Sigmoid colon (tissue), 7 donors: ENCODE measurements around the gene AP5Z1. TPM values are rescaled to one million over a fixed set of nuclear protein-coding genes. Genes with fewer than 3 reads are reported as not detected.
A peak's percentile ranks its signal among the peaks of the same experiment; 100 is the strongest.

Experiments
- DNase-seq: peaks from one replicate; pipeline ENCODE4 v3.0.0-alpha.2; 2019
- H3K27ac ChIP-seq, 4 donors: fragments of 200-600 bp; sonication (generic); one replicate each; pipeline ENCODE4 v1.5.1; 2016 to 2019; ENCODE audit warnings: mild to moderate bottlenecking in 1 of 4
- H3K27me3 ChIP-seq, 3 donors: fragments of 200-600 bp; sonication (generic); one replicate each; pipeline ENCODE4 v1.5.1; 2019; ENCODE audit warnings: mild to moderate bottlenecking in 1 of 3
- H3K36me3 ChIP-seq, 4 donors: fragments of 200-600 bp; sonication (generic); one replicate each; pipeline ENCODE4 v1.5.1; 2016 to 2019
- H3K4me1 ChIP-seq, 4 donors: fragments of 200-600 bp; sonication (generic); one replicate each; pipeline ENCODE4 v1.5.1; 2017 to 2019
- H3K4me3 ChIP-seq, 4 donors: fragments of 200-600 bp; sonication (generic); one replicate each; pipeline ENCODE4 v1.5.1; 2017 to 2019; ENCODE audit warnings: mild to moderate bottlenecking in 2 of 4, moderate library complexity in 1 of 4
- H3K9me3 ChIP-seq, 4 donors: fragments of 200-600 bp in 3 of 4; sonication (generic) in 3 of 4; one replicate each; pipeline versions ENCODE4 v1.5.1 to v1.6.1; 2013 to 2019
- EP300 ChIP-seq, 4 donors: sonication (generic); formaldehyde crosslinking; IDR thresholded peaks; one replicate each; pipeline ENCODE4 v1.6.1; 2017; ENCODE audit warnings: antibody characterized with exemption in 4 of 4
- POLR2A ChIP-seq, 2 donors: fragments of 450-650 bp; IDR thresholded peaks; one replicate each; pipeline ENCODE4 v1.6.1; 2016; ENCODE audit warnings: antibody characterized with exemption in 2 of 2, mild to moderate bottlenecking in 2 of 2, moderate library complexity in 2 of 2
- POLR2AphosphoS5 ChIP-seq, 4 donors: sonication (generic); formaldehyde crosslinking; IDR thresholded peaks; one replicate each; pipeline ENCODE4 v1.6.1; 2017; ENCODE audit warnings: antibody characterized with exemption in 4 of 4
- WGBS, 2 donors: extraction: QIAGEN DNeasy Blood & Tissue Kit; methylation state at CpG; one replicate each; pipeline ENCODE4 v1.1.7; 2013; 5-methylcytosine and 5-hydroxymethylcytosine counted together
- intact Hi-C: fragments of 100-400 bp; cut with DNase I; formaldehyde crosslinking; loops from one replicate; pipeline ENCODE4 v1.15.1; 2023
- polyA plus RNA-seq, 3 donors: library from polyadenylated mRNA; stranded (reverse); fragments of 200-250 nt; gene quantifications; one replicate each; pipeline ENCODE4 v1.2.3, GENCODE V29; 2013
- total RNA-seq, 4 donors: library from RNA; depleted of rRNA; stranded (reverse); fragments of >200 nt; gene quantifications; one replicate each; pipeline ENCODE4 v1.1.0, GENCODE V29; 2016
- TF ChIP-seq, protein P1 (sequence below), 4 experiments: fragments of 450-650 bp in 3 of 4; fragments of 200-600 bp in 1 of 4; IDR thresholded peaks; one replicate each; pipeline ENCODE4 v1.5.1; 2016 to 2019; ENCODE audit warnings: antibody characterized with exemption in 4 of 4, mild to moderate bottlenecking in 3 of 4, moderate library complexity in 2 of 4
- donor health status: healthy with polysubstance abuse.
- donor health status: Bipolar disorder and iron deficiency.
- donor health status: healthy.

The AP5Z1 gene
- total and polyA plus RNA-seq, 7 donors = 16.8 to 66.0 (median 20.3) TPM

DNA sequence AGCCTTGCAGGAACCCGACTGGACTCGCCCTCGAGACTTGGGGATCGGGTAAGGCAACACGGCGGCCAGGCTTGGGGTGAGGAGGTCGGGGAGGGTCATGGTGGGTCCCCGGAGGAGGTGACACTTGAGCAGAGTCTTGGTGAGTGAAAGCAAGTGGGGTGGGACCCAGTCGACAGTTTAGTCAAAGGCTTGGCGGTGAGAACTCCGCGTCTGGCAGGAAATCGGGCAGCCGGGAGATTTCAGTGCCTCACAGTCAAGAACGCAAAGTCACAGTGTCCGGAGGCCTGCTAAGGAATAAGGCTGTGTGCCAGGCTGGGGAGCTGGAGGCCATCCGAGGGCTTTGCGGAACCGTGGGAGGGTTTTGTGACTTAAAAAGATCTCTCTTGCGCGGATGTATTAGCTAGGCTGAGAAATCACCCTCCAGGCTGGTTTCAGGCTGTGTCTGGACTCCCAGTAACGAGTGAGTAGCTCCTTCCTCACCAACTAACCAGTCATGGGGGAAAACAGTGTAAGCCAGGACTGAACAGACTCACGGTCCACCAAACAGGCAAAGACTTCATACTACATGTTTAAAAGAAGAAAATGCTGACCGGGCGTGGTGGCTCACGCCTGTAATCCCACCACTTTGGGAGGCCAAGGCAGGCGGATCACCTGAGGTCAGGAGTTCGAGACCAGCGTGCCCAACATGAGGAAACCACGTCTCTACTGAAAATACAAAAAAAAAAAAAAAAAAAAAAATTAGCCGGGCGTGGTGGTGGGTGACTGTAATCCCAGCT is 613 bp downstream of the AP5Z1 start:
- Histone ChIP-seq H3K4me3 (peak overlapping the region; percentile 81 to 98 (median 88)), H3K27ac (peak overlapping the region; percentile 92 to 99 (median 94)), H3K36me3 (peaks cover 0 to 10% (median 5%) of the 10 kb centered on the region in 4 donors), H3K9me3 (no peaks in the 10 kb centered on the region), H3K4me1 (peaks cover 0 to 50% (median 45%) of the 10 kb centered on the region in 4 donors), H3K27me3 (no peaks in the 10 kb centered on the region)
- 10 to 21% methylated on average over 32 of the region's 32 CpGs for WGBS, 2 donors
- intact Hi-C loops = no loop called here
- no peak for TF ChIP-seq POLR2A (IDR thresholded peaks at IDR 0.05)
- no peak for TF ChIP-seq POLR2AphosphoS5 (IDR thresholded peaks at IDR 0.05)
- TF ChIP-seq EP300 (IDR thresholded peaks at IDR 0.05) = no peak
- TF ChIP-seq, protein P1, sequence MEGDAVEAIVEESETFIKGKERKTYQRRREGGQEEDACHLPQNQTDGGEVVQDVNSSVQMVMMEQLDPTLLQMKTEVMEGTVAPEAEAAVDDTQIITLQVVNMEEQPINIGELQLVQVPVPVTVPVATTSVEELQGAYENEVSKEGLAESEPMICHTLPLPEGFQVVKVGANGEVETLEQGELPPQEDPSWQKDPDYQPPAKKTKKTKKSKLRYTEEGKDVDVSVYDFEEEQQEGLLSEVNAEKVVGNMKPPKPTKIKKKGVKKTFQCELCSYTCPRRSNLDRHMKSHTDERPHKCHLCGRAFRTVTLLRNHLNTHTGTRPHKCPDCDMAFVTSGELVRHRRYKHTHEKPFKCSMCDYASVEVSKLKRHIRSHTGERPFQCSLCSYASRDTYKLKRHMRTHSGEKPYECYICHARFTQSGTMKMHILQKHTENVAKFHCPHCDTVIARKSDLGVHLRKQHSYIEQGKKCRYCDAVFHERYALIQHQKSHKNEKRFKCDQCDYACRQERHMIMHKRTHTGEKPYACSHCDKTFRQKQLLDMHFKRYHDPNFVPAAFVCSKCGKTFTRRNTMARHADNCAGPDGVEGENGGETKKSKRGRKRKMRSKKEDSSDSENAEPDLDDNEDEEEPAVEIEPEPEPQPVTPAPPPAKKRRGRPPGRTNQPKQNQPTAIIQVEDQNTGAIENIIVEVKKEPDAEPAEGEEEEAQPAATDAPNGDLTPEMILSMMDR (IDR thresholded peaks at IDR 0.05) = no peak
- DNase-seq = no peak

DNA sequence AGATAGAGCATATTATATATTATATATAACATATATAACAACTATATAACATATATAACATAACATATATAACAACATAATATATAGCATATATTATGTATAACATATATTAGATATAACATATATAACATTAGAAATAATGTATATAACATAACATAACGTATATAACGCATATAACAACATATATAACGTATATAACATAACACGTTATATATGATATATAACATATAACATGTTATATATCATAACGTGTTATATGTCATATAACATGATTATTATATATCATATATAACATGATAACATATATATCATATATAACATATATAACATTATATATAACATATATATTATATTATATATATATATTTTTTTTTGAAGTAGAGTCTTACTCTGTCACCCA is 3.7 kb downstream of the AP5Z1 start:
- DNase-seq = no peak
- WGBS, 2 donors = 93 to 94% methylated on average over 5 of the region's 5 CpGs

GRCh38 chr7:4781366-4782069 is 6.1 kb downstream of the AP5Z1 start:
- TF ChIP-seq EP300 (IDR thresholded peaks at IDR 0.05) (no peak), POLR2A (IDR thresholded peaks at IDR 0.05) (no peak), POLR2AphosphoS5 (IDR thresholded peaks at IDR 0.05) (no peak)
- TF ChIP-seq, protein P1 (IDR thresholded peaks at IDR 0.05) = no peak
- Histone ChIP-seq H3K36me3 (peaks cover 20 to 59% (median 46%) of the 10 kb centered on the region in 4 donors), H3K27me3 (no peaks in the 10 kb centered on the region), H3K27ac (no peak overlapping the region), H3K4me3 (no peak overlapping the region), H3K9me3 (no peaks in the 10 kb centered on the region), H3K4me1 (peaks cover 0 to 20% (median 16%) of the 10 kb centered on the region in 4 donors)
- no peak for DNase-seq
- 96 to 97% methylated on average over 27 of the region's 27 CpGs for WGBS, 2 donors
- intact Hi-C loops = no loop called here

More for the DNA sequence above, 3.7 kb downstream of the AP5Z1 start:
- H3K27me3 ChIP-seq = no peaks in the 10 kb centered on the region
- no peaks in the 10 kb centered on the region for H3K9me3 ChIP-seq
- H3K4me1 ChIP-seq = peaks cover 0 to 32% (median 29%) of the 10 kb centered on the region in 4 donors
- H3K4me3 ChIP-seq = no peak overlapping the region
- intact Hi-C loops = no loop called here
- no peak overlapping the region for H3K27ac ChIP-seq
- peaks cover 20 to 35% (median 27%) of the 10 kb centered on the region in 4 donors for H3K36me3 ChIP-seq
- no peak for TF ChIP-seq POLR2A (IDR thresholded peaks at IDR 0.05)
- no peak for TF ChIP-seq POLR2AphosphoS5 (IDR thresholded peaks at IDR 0.05)
- no peak for TF ChIP-seq EP300 (IDR thresholded peaks at IDR 0.05)
- TF ChIP-seq, protein P1 (IDR thresholded peaks at IDR 0.05) = no peak

DNA sequence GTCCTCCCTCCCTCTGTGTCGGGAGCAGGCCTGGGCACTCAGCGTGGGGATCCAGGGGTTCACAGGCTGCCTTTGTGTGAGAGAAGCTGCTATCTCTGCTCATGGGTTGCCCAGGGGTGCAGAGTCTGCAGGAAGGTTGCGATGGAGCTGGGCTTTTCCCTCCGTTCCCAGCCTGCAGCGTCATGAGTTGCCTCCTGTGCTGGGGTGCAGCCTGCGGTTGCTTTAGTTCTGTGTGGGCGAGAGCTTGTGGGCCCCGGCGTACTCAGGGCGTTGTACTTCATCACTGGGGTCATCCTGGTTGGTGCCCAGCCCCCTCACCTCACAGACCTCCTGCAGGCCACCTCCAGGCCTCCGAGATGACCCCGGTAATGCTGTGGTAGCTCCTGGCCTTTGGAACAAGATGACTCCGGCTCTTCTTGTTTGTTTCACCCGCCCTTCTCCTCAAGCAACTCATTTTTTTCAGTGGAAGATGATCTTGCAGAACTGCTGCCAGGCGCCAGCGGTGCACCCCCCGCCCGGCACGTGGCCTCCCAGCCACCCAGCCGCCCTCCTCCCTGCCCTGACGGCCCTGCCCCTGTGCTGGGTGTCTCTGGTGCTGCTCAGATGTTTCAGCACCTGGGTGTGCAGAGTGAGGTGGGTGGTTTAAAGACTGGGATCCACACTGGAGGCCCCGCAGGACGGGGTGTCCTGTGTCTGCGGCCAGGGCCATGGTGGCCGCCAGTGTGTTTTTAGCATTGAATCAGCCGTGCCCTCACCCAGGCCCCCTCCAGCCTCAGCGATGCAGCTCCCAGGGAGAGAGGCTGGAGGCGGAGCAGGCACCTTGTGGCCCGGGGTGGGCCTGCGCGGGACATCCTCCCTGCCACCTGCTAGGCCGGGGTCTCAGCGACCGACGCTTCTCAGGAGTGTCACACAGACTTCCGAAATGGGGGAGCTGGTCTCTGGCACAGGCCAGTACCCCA is 7.2 kb downstream of the AP5Z1 start:
- WGBS, 2 donors = 94 to 96% methylated on average over 36 of the region's 36 CpGs
- intact Hi-C loops = no loop called here

More for the DNA sequence above, 7.2 kb downstream of the AP5Z1 start:
- no peak for TF ChIP-seq POLR2AphosphoS5 (IDR thresholded peaks at IDR 0.05)
- TF ChIP-seq POLR2A (IDR thresholded peaks at IDR 0.05) = no peak
- TF ChIP-seq EP300 (IDR thresholded peaks at IDR 0.05) = no peak
- TF ChIP-seq, protein P1 (IDR thresholded peaks at IDR 0.05) = no peak
- Histone ChIP-seq H3K4me3 (no peak overlapping the region), H3K27me3 (no peaks in the 10 kb centered on the region), H3K9me3 (no peaks in the 10 kb centered on the region), H3K4me1 (peaks cover 0 to 9% (median 6%) of the 10 kb centered on the region in 4 donors), H3K36me3 (peaks cover 28 to 70% (median 55%) of the 10 kb centered on the region in 4 donors), H3K27ac (no peak overlapping the region)
- DNase-seq = no peak
